Ovary (tissue), 9 donors: ENCODE results near the gene SMIM23. TPM values are rescaled to one million over a fixed set of nuclear protein-coding genes. Genes with fewer than 3 reads are reported as not detected.

Source experiments
- DNase-seq, 5 donors: peaks; one replicate each; pipeline ENCODE4 v3.0.0-alpha.2; 2019 to 2020
- H3K27ac ChIP-seq, 2 donors: fragments of 200-600 bp; one replicate each; pipeline versions ENCODE4 v1.5.1 to v1.8.0; 2019 to 2022
- H3K27me3 ChIP-seq: fragments of 200-600 bp; one replicate; pipeline ENCODE4 v1.8.0; 2022
- H3K36me3 ChIP-seq: fragments of 200-600 bp; sonication (generic); one replicate; pipeline ENCODE4 v1.5.1; 2019
- H3K4me1 ChIP-seq: one replicate; pipeline ENCODE4 v1.8.1; 2013; ENCODE audit warnings: mild to moderate bottlenecking, moderate library complexity; ENCODE audit not compliant: insufficient read depth
- H3K4me3 ChIP-seq: fragments of 200-600 bp; sonication (generic); one replicate; pipeline ENCODE4 v1.5.1; 2017
- H3K9me3 ChIP-seq, 2 donors: fragments of 200-600 bp in 1 of 2; sonication (generic) in 1 of 2; one replicate each; pipeline versions ENCODE4 v1.5.1 to v1.8.1; 2013 to 2019; ENCODE audit warnings: mild to moderate bottlenecking in 1 of 2, moderate library complexity in 1 of 2
- CTCF ChIP-seq, 3 donors: fragments of 450-650 bp in 2 of 3; fragments of 200-600 bp in 1 of 3; IDR thresholded peaks; one replicate each; pipeline versions ENCODE4 v1.5.1 to v1.8.0; 2016 to 2022; ENCODE audit warnings: antibody characterized with exemption in 3 of 3, mild to moderate bottlenecking in 1 of 3
- EP300 ChIP-seq: sonication (generic); formaldehyde crosslinking; IDR thresholded peaks from one replicate; pipeline ENCODE4 v1.6.1; 2017; ENCODE audit warnings: antibody characterized with exemption
- POLR2A ChIP-seq: fragments of 450-650 bp; IDR thresholded peaks from one replicate; pipeline ENCODE4 v1.6.1; 2017; ENCODE audit warnings: antibody characterized with exemption, mild to moderate bottlenecking, moderate library complexity
- whole genome bisulfite sequencing, 3 donors: extraction: QIAGEN DNeasy Blood & Tissue Kit in 1 of 3; methylation state at CpG; one replicate each; pipeline versions ENCODE4 v1.1.5 to v1.1.7; 2013 to 2017; 5-methylcytosine and 5-hydroxymethylcytosine counted together
- intact Hi-C, 4 donors: fragments of 100-400 bp; cut with DNase I; formaldehyde crosslinking; loops; one replicate each; pipeline versions ENCODE4 v1.11.0 to v1.15.1; 2022 to 2023
- polyA plus RNA-seq, 2 donors: library from polyadenylated mRNA; stranded (reverse); fragments of 200-250 nt in 1 of 2; fragments of 350-450 nt in 1 of 2; fragmentation: Illumina TruSeq in 1 of 2; extraction: RNeasy Lipid Tissue Mini Kit (QIAGEN cat#74804) in 1 of 2; gene quantifications; one replicate each; pipeline ENCODE4 v1.2.3, GENCODE V29; 2013 to 2014
- total RNA-seq, 7 donors: library from RNA; depleted of rRNA in 2 of 7; stranded (reverse); fragments of >200 nt in 2 of 7; fragmentation: NEBNext Ultra II Directional in 3 of 7; extraction: Animal tissue kit (Norgen Biotek cat#: 25700) in 3 of 7; gene quantifications; one replicate each; pipeline versions ENCODE4 v1.1.0 to v1.2.4, GENCODE V29; 2016 to 2023
- donor health status: DM: no; HTN: no; CAD: no; lungs with moderate emphysema.
- donor health status: DM: no; HTN: no; CAD: no.
- donor health status: Bipolar disorder and iron deficiency.
- donor health status: DM: yes; HTN: yes; CAD: no.
- donor health status: DM: no; HTN: no; CAD: no.
- donor health status: DM: yes; HTN: yes; CAD: no.

Gene SMIM23
- total and polyA plus RNA-seq, 9 donors: not detected

- 81 to 83% (median 81%) methylated on average over 4 of the region's 4 CpGs for WGBS, 3 donors
- Histone ChIP-seq H3K36me3 (no peaks in the 10 kb centered on the region), H3K4me1 (no peaks in the 10 kb centered on the region), H3K9me3 (no peaks in the 10 kb centered on the region), H3K27ac (no peak overlapping the region), H3K27me3 (no peaks in the 10 kb centered on the region), H3K4me3 (no peak overlapping the region)
- intact Hi-C loops: no loop called here
- DNase-seq: no peak
- TF ChIP-seq EP300 (no peak), POLR2A (no peak), CTCF (IDR thresholded peaks at IDR 0.05) (no peak)
Measured at GRCh38 chr5:171821286-171821685, 35.7 kb downstream of the SMIM23 start.

- intact Hi-C loops: no loop called here
- 63 to 71% (median 64%) methylated on average over 5 of the region's 5 CpGs for WGBS, 3 donors
- TF ChIP-seq CTCF (IDR thresholded peaks at IDR 0.05) (no peak), EP300 (no peak), POLR2A (no peak)
- no peaks in the 10 kb centered on the region for H3K36me3 ChIP-seq
- H3K9me3 ChIP-seq: no peaks in the 10 kb centered on the region
- H3K27me3 ChIP-seq: no peaks in the 10 kb centered on the region
- no peak overlapping the region for H3K4me3 ChIP-seq
- no peaks in the 10 kb centered on the region for H3K4me1 ChIP-seq
- H3K27ac ChIP-seq: no peak overlapping the region
- no peak for DNase-seq
Measured at GRCh38 chr5:171823269-171823668, 37.7 kb downstream of the SMIM23 start.

- H3K36me3 ChIP-seq: no peaks in the 10 kb centered on the region
- no peak for DNase-seq
- intact Hi-C loops: no loop called here
- no peaks in the 10 kb centered on the region for H3K9me3 ChIP-seq
- H3K27me3 ChIP-seq: no peaks in the 10 kb centered on the region
- H3K27ac ChIP-seq: no peak overlapping the region
- no peak overlapping the region for H3K4me3 ChIP-seq
- no peak for TF ChIP-seq EP300
- no peak for TF ChIP-seq POLR2A
- TF ChIP-seq CTCF (IDR thresholded peaks at IDR 0.05): no peak
- H3K4me1 ChIP-seq: no peaks in the 10 kb centered on the region
- WGBS, 3 donors: 89 to 92% (median 90%) methylated on average over 3 of the region's 3 CpGs
Measured at GRCh38 chr5:171825051-171825450, 39.4 kb downstream of the SMIM23 start.

GRCh38 chr5:171826132-171826531 lies 40.5 kb downstream of the SMIM23 start:
- Histone ChIP-seq H3K4me3 (no peak overlapping the region), H3K36me3 (no peaks in the 10 kb centered on the region), H3K4me1 (no peaks in the 10 kb centered on the region), H3K27ac (no peak overlapping the region), H3K9me3 (no peaks in the 10 kb centered on the region), H3K27me3 (no peaks in the 10 kb centered on the region)
- TF ChIP-seq CTCF (IDR thresholded peaks at IDR 0.05) (no peak), EP300 (no peak), POLR2A (no peak)
- intact Hi-C loops: no loop called here
- 31 to 49% (median 46%) methylated on average over 5 of the region's 5 CpGs for WGBS, 3 donors
- DNase-seq: no peak

- no peak overlapping the region for H3K4me3 ChIP-seq
- no peaks in the 10 kb centered on the region for H3K27me3 ChIP-seq
- WGBS, 3 donors: 92 to 95% (median 93%) methylated on average over 9 of the region's 9 CpGs
- H3K27ac ChIP-seq: no peak overlapping the region
- H3K4me1 ChIP-seq: no peaks in the 10 kb centered on the region
- intact Hi-C loops: no loop called here
- no peaks in the 10 kb centered on the region for H3K36me3 ChIP-seq
- TF ChIP-seq EP300 (no peak), CTCF (IDR thresholded peaks at IDR 0.05) (no peak), POLR2A (no peak)
- DNase-seq: no peak
- no peaks in the 10 kb centered on the region for H3K9me3 ChIP-seq
Measured at GRCh38 chr5:171827162-171827561, 41.5 kb downstream of the SMIM23 start.
